ENCODE measurements around the gene MORN3. TPM values are rescaled to one million over a fixed set of nuclear protein-coding genes. Genes with fewer than 3 reads are reported as not detected.

The MORN3 gene
- total and polyA plus RNA-seq, 9 of the 15 experiments (the other 6 are each of a cell fraction or from before 2014, with no cell fraction given), result 0.09 to 0.27 (median 0.20) TPM

DNA sequence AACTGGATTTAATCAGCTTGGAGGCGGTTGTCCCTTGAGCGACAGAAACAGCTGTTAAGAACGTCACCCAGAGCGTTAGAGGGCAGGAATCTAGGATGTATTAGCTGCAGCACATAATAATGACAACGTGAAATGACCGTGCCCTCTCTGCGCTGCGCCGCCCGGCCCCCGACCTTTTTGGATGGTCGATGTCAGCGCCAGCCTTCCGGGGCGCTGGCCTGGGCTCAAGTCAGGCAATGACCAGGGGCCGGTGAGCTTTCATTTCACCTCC is 42.7 kb upstream of the MORN3 start (continued):
- TF ChIP-seq STAT5B (CRISPR knock-in tag; IDR thresholded peaks at IDR 0.05), result no peak
- no peak for TF ChIP-seq SIRT6 (IDR thresholded peaks at IDR 0.05; ENCODE audit: low read depth, low read length)
- TF ChIP-seq, protein P1, sequence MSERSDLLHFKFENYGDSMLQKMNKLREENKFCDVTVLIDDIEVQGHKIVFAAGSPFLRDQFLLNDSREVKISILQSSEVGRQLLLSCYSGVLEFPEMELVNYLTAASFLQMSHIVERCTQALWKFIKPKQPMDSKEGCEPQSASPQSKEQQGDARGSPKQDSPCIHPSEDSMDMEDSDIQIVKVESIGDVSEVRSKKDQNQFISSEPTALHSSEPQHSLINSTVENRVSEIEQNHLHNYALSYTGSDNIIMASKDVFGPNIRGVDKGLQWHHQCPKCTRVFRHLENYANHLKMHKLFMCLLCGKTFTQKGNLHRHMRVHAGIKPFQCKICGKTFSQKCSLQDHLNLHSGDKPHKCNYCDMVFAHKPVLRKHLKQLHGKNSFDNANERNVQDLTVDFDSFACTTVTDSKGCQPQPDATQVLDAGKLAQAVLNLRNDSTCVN (CRISPR knock-in tag; IDR thresholded peaks at IDR 0.05), result no peak
- TF ChIP-seq ZNF212 (CRISPR knock-in tag; IDR thresholded peaks at IDR 0.05), result no peak
- TF ChIP-seq CREM (IDR thresholded peaks at IDR 0.05; ENCODE audit: low read depth), result peak; percentile 82
- TF ChIP-seq FOXP1 (CRISPR knock-in tag; IDR thresholded peaks at IDR 0.05), result no peak
- no peak for TF ChIP-seq BRD4 (IDR thresholded peaks at IDR 0.05)
- TF ChIP-seq ARID1B (IDR thresholded peaks at IDR 0.05), result no peak
- TF ChIP-seq, protein P2, sequence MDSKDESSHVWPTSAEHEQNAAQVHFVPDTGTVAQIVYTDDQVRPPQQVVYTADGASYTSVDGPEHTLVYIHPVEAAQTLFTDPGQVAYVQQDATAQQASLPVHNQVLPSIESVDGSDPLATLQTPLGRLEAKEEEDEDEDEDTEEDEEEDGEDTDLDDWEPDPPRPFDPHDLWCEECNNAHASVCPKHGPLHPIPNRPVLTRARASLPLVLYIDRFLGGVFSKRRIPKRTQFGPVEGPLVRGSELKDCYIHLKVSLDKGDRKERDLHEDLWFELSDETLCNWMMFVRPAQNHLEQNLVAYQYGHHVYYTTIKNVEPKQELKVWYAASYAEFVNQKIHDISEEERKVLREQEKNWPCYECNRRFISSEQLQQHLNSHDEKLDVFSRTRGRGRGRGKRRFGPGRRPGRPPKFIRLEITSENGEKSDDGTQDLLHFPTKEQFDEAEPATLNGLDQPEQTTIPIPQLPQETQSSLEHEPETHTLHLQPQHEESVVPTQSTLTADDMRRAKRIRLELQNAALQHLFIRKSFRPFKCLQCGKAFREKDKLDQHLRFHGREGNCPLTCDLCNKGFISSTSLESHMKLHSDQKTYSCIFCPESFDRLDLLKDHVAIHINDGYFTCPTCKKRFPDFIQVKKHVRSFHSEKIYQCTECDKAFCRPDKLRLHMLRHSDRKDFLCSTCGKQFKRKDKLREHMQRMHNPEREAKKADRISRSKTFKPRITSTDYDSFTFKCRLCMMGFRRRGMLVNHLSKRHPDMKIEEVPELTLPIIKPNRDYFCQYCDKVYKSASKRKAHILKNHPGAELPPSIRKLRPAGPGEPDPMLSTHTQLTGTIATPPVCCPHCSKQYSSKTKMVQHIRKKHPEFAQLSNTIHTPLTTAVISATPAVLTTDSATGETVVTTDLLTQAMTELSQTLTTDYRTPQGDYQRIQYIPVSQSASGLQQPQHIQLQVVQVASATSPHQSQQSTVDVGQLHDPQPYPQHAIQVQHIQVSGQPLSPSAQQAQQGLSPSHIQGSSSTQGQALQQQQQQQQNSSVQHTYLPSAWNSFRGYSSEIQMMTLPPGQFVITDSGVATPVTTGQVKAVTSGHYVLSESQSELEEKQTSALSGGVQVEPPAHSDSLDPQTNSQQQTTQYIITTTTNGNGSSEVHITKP (IDR thresholded peaks at IDR 0.05; ENCODE audit: partially characterized antibody), result peak; percentile 81
- no peak for TF ChIP-seq ZC3H4 (CRISPR knock-in tag; IDR thresholded peaks at IDR 0.05; ENCODE audit: borderline replicate concordance)
- no peak for TF ChIP-seq CHD7 (IDR thresholded peaks at IDR 0.05; ENCODE audit: low read depth, low read length)
- TF ChIP-seq HNRNPL (IDR thresholded peaks at IDR 0.05; ENCODE audit: low read depth, low read length), result no peak
- no peak for TF ChIP-seq SMARCA5 (IDR thresholded peaks at IDR 0.05)
- no peak for TF ChIP-seq RBM39 (optimal IDR thresholded peaks at IDR 0.05; ENCODE audit: low read depth, low read length)
- 0 out of 2 replicates have a peak, but pooled peaks have one; percentile 10 for TF ChIP-seq NCOA1 (IDR thresholded peaks at IDR 0.05; ENCODE audit: low read depth)
